Measurements from ENCODE around the gene COL6A2. TPM values are rescaled to one million over a fixed set of nuclear protein-coding genes. Genes with fewer than 3 reads are reported as not detected.

The COL6A2 gene
- total and polyA plus RNA-seq, 2 experiments from 2014 or later, result 650 to 1,939 TPM

GRCh38 chr21:46087641-46088040, 10.3 kb upstream of the COL6A2 start:
- DNase-seq, result no peak
- H3K4me2 ChIP-seq (ENCODE audit: unreplicated experiment), result no peak overlapping the region
- TF ChIP-seq EZH2phosphoT487 (IDR thresholded peaks at IDR 0.05; ENCODE audit: insufficient read depth, low read depth) (no peak), EZH2 (IDR thresholded peaks at IDR 0.05; ENCODE audit: insufficient read depth, poor library complexity, severe bottlenecking) (no peak)
- 55 to 63% methylated on average over 1 of the region's 1 CpG for WGBS, 2 experiments (ENCODE audit: low coverage in 1 of 2, low lambda C conversion rate in 2 of 2, missing lambda C conversion rate in 2 of 2)
- H3K27ac ChIP-seq, result no peak overlapping the region
- no peaks in the 10 kb centered on the region for H3K36me3 ChIP-seq (ENCODE audit: low read depth)
- in situ Hi-C loops (cut with MboI), result no loop called here
- H4K20me1 ChIP-seq (ENCODE audit: insufficient read depth), result no peaks in the 10 kb centered on the region
- no peak overlapping the region for H2AFZ ChIP-seq
- H3K27me3 ChIP-seq (replicated peaks; ENCODE audit: insufficient read depth), result no peaks in the 10 kb centered on the region
- no peak overlapping the region for H3K4me3 ChIP-seq
- peaks cover 3% of the 10 kb centered on the region for H3K9me3 ChIP-seq (ENCODE audit: low read depth)
- H3F3A ChIP-seq (ENCODE audit: insufficient read depth), result peaks cover 17% of the 10 kb centered on the region
- peaks cover 20% of the 10 kb centered on the region for H3K4me1 ChIP-seq (ENCODE audit: insufficient read depth)
- no peak overlapping the region for H3K9ac ChIP-seq
- no peaks in the 10 kb centered on the region for H3K9me2 ChIP-seq (ENCODE audit: insufficient read depth)
- no peaks in the 10 kb centered on the region for H3K79me2 ChIP-seq (ENCODE audit: insufficient read depth)

GRCh38 chr21:46088189-46088588, 9.7 kb upstream of the COL6A2 start:
- Histone ChIP-seq H4K20me1 (ENCODE audit: insufficient read depth) (no peaks in the 10 kb centered on the region), H3F3A (ENCODE audit: insufficient read depth) (peaks cover 22% of the 10 kb centered on the region)
- WGBS, 2 experiments (ENCODE audit: low coverage in 1 of 2, low lambda C conversion rate in 2 of 2, missing lambda C conversion rate in 2 of 2), result 93 to 94% methylated on average over 2 of the region's 2 CpGs

GRCh38 chr21:46089285-46089684, 8.6 kb upstream of the COL6A2 start:
- Histone ChIP-seq H4K20me1 (ENCODE audit: insufficient read depth) (no peaks in the 10 kb centered on the region), H3K9ac (no peak overlapping the region), H2AFZ (no peak overlapping the region), H3K4me3 (no peak overlapping the region), H3K27me3 (replicated peaks; ENCODE audit: insufficient read depth) (no peaks in the 10 kb centered on the region), H3K4me1 (ENCODE audit: insufficient read depth) (peaks cover 18% of the 10 kb centered on the region), H3K27ac (no peak overlapping the region), H3K36me3 (ENCODE audit: low read depth) (no peaks in the 10 kb centered on the region), H3K79me2 (ENCODE audit: insufficient read depth) (no peaks in the 10 kb centered on the region), H3F3A (ENCODE audit: insufficient read depth) (peaks cover 29% of the 10 kb centered on the region), H3K9me3 (ENCODE audit: low read depth) (peaks cover 3% of the 10 kb centered on the region), H3K4me2 (ENCODE audit: unreplicated experiment) (no peak overlapping the region), H3K9me2 (ENCODE audit: insufficient read depth) (no peaks in the 10 kb centered on the region)
- no peak for TF ChIP-seq EZH2phosphoT487 (IDR thresholded peaks at IDR 0.05; ENCODE audit: insufficient read depth, low read depth)
- TF ChIP-seq EZH2 (IDR thresholded peaks at IDR 0.05; ENCODE audit: insufficient read depth, poor library complexity, severe bottlenecking), result no peak
- 79 to 89% methylated on average over 5 of the region's 5 CpGs for WGBS, 2 experiments (ENCODE audit: low coverage in 1 of 2, low lambda C conversion rate in 2 of 2, missing lambda C conversion rate in 2 of 2)
- in situ Hi-C loops (cut with MboI), result no loop called here
- DNase-seq, result no peak

More at GRCh38 chr21:46088189-46088588, 9.7 kb upstream of the COL6A2 start:
- Histone ChIP-seq H3K9me2 (ENCODE audit: insufficient read depth) (no peaks in the 10 kb centered on the region), H3K79me2 (ENCODE audit: insufficient read depth) (no peaks in the 10 kb centered on the region), H3K4me1 (ENCODE audit: insufficient read depth) (peaks cover 22% of the 10 kb centered on the region), H3K27me3 (replicated peaks; ENCODE audit: insufficient read depth) (no peaks in the 10 kb centered on the region), H3K4me2 (ENCODE audit: unreplicated experiment) (no peak overlapping the region), H2AFZ (no peak overlapping the region), H3K9ac (no peak overlapping the region), H3K9me3 (ENCODE audit: low read depth) (peaks cover 3% of the 10 kb centered on the region), H3K4me3 (no peak overlapping the region), H3K27ac (no peak overlapping the region), H3K36me3 (ENCODE audit: low read depth) (no peaks in the 10 kb centered on the region)
- no peak for DNase-seq
- in situ Hi-C loops (cut with MboI), result no loop called here
- no peak for TF ChIP-seq EZH2phosphoT487 (IDR thresholded peaks at IDR 0.05; ENCODE audit: insufficient read depth, low read depth)
- TF ChIP-seq EZH2 (IDR thresholded peaks at IDR 0.05; ENCODE audit: insufficient read depth, poor library complexity, severe bottlenecking), result no peak

GRCh38 chr21:46091118-46091517, 6.8 kb upstream of the COL6A2 start:
- peak overlapping the region; percentile 94; the same call in 1 of the 2 replicates for H3K9ac ChIP-seq
- no peaks in the 10 kb centered on the region for H3K36me3 ChIP-seq (ENCODE audit: low read depth)
- DNase-seq, result no peak
- no peak overlapping the region for H3K4me3 ChIP-seq
- 83% methylated on average over 4 of the region's 4 CpGs; no CpG with 5 or more reads in 1 of the 2 experiments for WGBS, 2 experiments (ENCODE audit: low coverage in 1 of 2, low lambda C conversion rate in 2 of 2, missing lambda C conversion rate in 2 of 2)
- H3K4me1 ChIP-seq (ENCODE audit: insufficient read depth), result peaks cover 18% of the 10 kb centered on the region
- no peaks in the 10 kb centered on the region for H3K27me3 ChIP-seq (replicated peaks; ENCODE audit: insufficient read depth)
- TF ChIP-seq EZH2phosphoT487 (IDR thresholded peaks at IDR 0.05; ENCODE audit: insufficient read depth, low read depth) (no peak), EZH2 (IDR thresholded peaks at IDR 0.05; ENCODE audit: insufficient read depth, poor library complexity, severe bottlenecking) (no peak)
- H3F3A ChIP-seq (ENCODE audit: insufficient read depth), result peaks cover 39% of the 10 kb centered on the region
- H3K27ac ChIP-seq, result peak overlapping the region; percentile 99
- no peak overlapping the region for H3K4me2 ChIP-seq (ENCODE audit: unreplicated experiment)
- H3K79me2 ChIP-seq (ENCODE audit: insufficient read depth), result no peaks in the 10 kb centered on the region
- no peaks in the 10 kb centered on the region for H4K20me1 ChIP-seq (ENCODE audit: insufficient read depth)
- H2AFZ ChIP-seq, result no peak overlapping the region
- H3K9me3 ChIP-seq (ENCODE audit: low read depth), result peaks cover 3% of the 10 kb centered on the region
- in situ Hi-C loops (cut with MboI), result no loop called here
- no peaks in the 10 kb centered on the region for H3K9me2 ChIP-seq (ENCODE audit: insufficient read depth)

GRCh38 chr21:46091631-46092025, 6.3 kb upstream of the COL6A2 start:
- H3K4me1 ChIP-seq (ENCODE audit: insufficient read depth), result peaks cover 18% of the 10 kb centered on the region
- H3K9ac ChIP-seq, result peak overlapping the region; percentile 94
- H3K27ac ChIP-seq, result peak overlapping the region; percentile 99
- H3F3A ChIP-seq (ENCODE audit: insufficient read depth), result peaks cover 39% of the 10 kb centered on the region
- in situ Hi-C loops (cut with MboI), result no loop called here
- peak overlapping the region; percentile 42 for H2AFZ ChIP-seq
- no peaks in the 10 kb centered on the region for H3K9me2 ChIP-seq (ENCODE audit: insufficient read depth)
- no peaks in the 10 kb centered on the region for H3K9me3 ChIP-seq (ENCODE audit: low read depth)
- no peaks in the 10 kb centered on the region for H3K27me3 ChIP-seq (replicated peaks; ENCODE audit: insufficient read depth)
- TF ChIP-seq EZH2phosphoT487 (IDR thresholded peaks at IDR 0.05; ENCODE audit: insufficient read depth, low read depth) (no peak), EZH2 (IDR thresholded peaks at IDR 0.05; ENCODE audit: insufficient read depth, poor library complexity, severe bottlenecking) (no peak)
- H3K36me3 ChIP-seq (ENCODE audit: low read depth), result no peaks in the 10 kb centered on the region
- H3K4me2 ChIP-seq (ENCODE audit: unreplicated experiment), result peak overlapping the region; percentile 86
- H3K4me3 ChIP-seq, result peak overlapping the region; percentile 66
- DNase-seq, result no peak
- H3K79me2 ChIP-seq (ENCODE audit: insufficient read depth), result no peaks in the 10 kb centered on the region
- 27 to 28% methylated on average over 8 of the region's 8 CpGs for WGBS, 2 experiments (ENCODE audit: low coverage in 1 of 2, low lambda C conversion rate in 2 of 2, missing lambda C conversion rate in 2 of 2)
- no peaks in the 10 kb centered on the region for H4K20me1 ChIP-seq (ENCODE audit: insufficient read depth)

Measured in GM23248 (cell line).